Esophagus mucosa (tissue), 1 donor: ENCODE results near the gene VMP1. TPM values are rescaled to one million over a fixed set of nuclear protein-coding genes. Genes with fewer than 3 reads are reported as not detected.
"Not testable (repeated sequence)": the region's sequence is repeated elsewhere in the genome, so short reads cannot be mapped to it uniquely, and the experiment has no call there.

Source experiments
- ATAC-seq: fragments of 200-7000 bp; cut with Tn5 transposase; one replicate; pipeline ENCODE4 v1.9.1; 2020
- total RNA-seq: library from RNA; stranded (reverse); gene quantifications from one replicate; pipeline ENCODE4 v1.2.4, GENCODE V29; 2023
- donor health status: DM: yes; HTN: yes; CAD: no.

The VMP1 gene
- total RNA-seq, 1 donor from 2014 or later, result 133 TPM

DNA sequence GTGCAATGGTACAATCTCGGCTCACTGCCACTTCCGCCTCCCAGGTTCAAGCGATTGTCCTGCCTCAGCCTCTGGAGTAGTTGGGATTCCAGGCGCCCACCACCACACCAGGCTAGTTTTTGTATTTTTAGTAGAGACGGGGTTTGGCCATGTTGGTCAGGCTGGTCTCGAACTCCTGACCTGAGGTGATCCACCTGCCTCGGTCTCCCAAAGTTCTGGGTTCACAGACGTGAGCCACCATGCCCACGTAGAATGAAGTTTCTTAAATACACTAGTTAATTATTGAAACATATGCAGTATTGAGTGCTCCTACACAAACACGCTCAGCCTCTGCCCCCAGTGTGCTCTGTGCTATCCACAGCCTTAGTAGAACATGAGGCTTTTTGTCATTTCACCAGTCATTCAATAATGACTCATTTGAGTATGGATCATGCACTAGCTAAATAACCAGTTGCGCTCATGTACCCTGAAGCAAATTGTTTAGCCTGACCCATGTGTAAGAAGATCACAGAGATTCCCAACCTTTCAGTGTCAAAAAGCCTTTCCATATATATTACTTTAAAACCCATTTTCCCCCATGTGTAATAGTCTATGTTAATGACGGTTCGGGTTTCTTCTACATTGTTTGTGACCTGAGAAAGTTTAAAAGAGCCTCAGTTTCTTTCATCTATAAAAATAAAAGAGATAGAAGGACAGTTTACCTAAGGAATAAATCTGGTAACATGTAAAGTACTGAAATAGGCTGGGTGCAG, 135.6 kb downstream of the VMP1 start:
- peak; percentile 56 for ATAC-seq

DNA sequence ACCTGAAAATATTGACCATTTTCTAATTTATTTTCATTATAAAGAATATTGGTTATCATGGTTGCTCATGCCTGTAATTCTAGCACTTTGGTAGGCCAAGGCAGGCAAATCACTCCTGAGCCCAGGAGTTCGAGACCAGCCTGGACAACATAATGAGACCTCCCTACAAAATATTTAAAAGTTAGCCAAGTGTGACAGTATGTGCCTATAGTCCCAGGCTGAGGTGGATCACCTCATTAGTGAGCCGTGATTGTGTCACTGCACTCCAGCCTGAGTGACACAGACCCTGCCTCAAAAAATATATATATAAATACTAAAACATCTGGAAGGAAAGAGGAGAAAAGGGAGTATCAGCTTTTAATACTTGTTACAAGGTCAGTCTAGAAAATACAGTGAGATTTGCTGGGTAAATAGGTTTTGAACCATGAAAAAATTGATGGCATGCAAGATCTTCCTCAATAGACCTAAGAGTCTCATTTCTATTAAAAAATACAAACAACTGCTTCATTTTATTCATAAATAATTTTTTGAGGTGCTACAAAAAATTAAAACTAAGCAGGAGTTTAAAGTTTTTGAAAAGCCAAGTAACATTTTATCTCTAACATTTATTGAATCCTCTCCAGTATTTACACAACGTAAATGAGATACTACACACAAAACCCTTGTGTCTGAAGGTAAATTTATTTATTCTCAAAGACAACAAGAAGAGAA, 137.6 kb downstream of the VMP1 start:
- ATAC-seq, result no peak

DNA sequence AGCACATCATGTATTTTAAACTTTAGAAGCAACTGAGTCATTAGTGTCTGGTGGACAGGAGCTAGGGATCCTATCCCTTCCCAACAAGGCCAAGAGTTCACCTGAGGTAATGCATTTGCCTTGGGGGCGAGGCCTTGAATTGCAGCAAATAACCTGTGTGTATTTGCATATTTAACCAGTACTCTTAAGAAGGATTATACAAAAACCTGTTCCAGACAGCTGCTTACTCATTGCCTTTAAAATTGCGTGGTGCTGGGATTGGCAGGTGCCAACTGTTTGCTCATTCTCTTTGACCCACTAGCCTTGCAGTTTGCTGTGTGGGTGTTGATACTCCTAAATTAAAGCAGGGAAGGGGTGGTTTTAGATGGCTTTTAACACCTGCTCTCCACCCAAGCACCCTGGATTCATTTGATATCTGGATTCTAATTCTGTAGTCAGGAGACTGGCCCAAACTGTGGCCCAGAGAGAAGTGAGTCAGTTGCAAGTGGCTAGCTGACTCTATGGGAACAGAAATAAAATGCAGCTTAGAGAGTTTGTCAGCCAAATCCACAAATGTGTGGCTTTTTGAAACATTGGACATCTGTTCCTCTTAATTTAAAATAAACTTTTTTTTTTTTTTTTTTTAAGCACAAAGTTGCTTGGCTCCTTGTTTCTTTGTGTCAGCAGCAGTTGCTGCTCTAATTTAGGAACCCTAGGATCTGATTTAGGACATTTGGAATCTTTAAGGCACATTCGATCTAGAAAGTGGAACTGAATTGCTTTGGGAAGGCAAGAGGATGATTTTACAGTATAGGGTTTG, 138.3 kb downstream of the VMP1 start:
- ATAC-seq, result peak; percentile 51

GRCh38 chr17:59846394-59847165, 139.1 kb downstream of the VMP1 start:
- peak; percentile 56 for ATAC-seq

- no peak for ATAC-seq
Measured at GRCh38 chr17:59848385-59848668, 140.9 kb downstream of the VMP1 start.

- ATAC-seq, result no peak
Measured at GRCh38 chr17:59848778-59849177, 141.3 kb downstream of the VMP1 start.

DNA sequence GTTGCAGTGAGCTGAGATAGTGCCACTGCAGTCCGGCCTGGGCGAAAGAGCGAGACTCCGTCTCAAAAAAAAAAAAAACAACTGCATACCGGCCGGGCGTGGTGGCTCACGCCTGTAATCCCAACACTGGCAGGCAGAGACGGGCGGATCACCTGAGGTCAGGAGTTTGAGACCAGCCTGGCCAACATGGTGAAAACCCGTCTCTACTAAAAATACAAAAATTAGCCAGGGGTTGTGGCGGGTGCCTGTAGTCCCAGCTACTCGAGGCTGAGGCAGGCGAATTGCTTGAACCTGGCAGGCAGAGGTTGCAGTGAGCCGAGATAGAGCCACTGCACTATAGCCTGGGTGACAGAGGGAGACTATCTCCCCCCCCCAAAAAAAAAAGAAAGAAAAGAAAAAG, 142.9 kb downstream of the VMP1 start:
- ATAC-seq, result not testable (repeated sequence)

DNA sequence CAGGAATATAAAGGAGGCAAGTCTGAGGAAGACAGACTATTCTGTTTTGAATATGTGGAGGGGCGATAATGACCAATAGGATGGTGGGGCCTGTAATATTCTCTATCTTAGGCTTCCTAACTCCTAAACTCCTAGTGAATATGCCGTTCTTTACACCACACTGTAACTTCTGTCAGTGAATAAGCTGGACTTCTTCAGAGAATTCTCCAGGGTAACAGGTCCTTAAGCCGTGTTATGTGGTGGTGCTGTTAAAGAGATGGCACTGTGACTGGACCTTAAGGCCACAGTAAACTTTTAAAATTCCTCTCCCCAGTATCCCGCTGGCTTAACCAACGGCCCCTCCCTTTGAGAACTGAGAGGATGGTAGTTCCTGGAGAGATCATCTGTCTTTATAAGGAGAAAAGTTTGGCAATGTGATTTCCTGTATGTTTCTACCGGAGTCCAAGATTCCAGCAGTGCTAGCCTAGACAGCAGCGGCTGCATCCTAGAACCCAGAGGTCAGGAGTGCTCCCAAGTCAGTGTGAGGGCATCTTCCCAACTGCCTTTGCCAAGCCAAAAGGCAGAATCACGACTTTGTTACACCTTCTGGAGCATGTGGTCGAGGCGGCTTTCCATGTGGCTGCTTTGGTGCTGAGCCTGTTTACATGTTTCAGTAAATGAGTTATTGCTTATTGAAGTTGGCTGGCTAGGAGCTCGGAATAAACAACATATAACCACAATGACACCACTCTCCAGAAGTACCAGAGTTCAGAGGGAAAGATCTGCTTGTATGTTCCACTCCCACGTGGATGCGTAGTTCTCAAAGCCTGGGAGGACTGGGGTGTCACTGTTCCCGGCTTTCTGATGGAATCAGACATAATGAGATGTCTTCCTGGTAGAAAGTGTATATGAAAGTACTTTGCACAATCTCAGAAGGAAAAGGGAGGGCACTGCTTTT, 144.3 kb downstream of the VMP1 start:
- ATAC-seq, result no peak

- not testable (repeated sequence) for ATAC-seq
Measured at GRCh38 chr17:59852847-59853167, 145.4 kb downstream of the VMP1 start.

DNA sequence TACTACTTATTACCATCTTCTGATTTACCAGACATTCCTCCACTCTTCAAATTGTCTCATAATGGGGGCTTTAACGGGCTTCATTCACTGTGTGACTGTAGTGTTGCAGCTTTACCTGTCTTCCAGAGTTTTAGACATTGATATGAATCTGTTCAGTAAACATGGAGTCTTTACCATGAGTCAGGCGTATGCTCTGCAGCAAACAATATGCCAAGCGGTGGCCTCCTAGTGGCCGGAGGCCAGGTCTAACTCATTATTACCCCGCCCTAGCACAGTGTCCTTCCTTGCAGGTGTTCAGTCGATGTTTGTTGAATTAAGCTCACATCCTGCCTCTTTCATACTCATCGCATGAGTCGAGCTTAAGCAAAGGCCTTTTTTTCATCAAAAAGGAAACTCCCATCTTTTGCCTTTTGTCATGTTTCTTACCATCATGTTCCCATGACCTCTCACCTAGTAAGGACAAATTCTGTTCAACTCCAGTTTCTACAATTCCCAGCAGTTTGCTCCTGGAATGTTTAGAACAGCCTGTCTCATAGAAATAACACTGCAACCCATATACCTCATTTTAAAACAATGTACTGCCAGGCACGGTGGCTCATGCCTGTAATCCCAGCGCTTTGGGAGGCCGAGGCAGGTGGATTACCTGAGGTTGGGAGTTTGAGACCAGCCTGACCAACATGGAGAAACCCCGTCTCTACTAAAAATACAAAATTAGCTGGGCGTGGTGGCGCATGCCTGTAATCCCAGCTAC, 145.9 kb downstream of the VMP1 start:
- peak; percentile 91 for ATAC-seq

DNA sequence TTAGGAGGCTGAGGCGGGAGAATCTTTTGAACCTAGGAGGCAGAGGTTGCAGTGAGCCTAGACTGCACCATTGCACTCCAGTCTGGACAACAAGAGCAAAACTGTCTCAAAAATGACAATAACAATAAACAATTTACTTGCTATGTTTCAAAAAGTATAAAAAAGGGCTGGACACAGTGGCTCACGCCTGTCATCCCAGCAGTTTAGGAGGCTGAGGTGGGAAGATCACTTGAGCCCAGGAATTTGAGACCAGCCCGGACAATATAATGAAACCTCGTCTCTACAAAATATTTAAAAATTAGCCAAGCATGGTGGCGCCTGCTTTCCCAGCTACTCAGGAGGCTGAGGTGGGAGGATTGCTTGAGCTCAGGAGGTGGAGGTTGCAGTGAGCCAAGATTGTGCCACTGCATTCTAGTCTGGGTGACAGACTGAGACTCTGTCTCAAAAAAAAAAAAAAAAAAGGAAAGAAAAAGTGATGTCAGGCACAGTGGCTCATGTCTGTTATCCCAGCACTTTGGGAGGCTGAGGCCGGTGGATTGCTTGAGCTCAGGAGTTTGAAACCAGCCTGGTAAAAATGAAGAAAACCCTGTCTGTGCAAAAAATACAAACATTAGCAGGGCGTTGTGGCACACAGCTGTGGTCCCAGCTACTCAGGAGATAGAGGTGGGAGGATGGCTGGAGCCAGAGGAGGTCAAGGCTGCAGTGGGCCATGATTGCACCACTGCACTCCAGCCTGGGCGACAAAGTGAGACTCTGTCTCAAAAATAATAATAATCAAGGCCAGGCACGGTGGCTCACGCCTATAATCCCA, 146.7 kb downstream of the VMP1 start:
- ATAC-seq, result not testable (repeated sequence)

- ATAC-seq, result peak; percentile 6
Measured at GRCh38 chr17:59856859-59857794, 149.7 kb downstream of the VMP1 start.

- ATAC-seq, result no peak
Measured at GRCh38 chr17:59858167-59858816, 150.8 kb downstream of the VMP1 start.

- no peak for ATAC-seq
Measured at GRCh38 chr17:59858932-59859331, 151.5 kb downstream of the VMP1 start.

DNA sequence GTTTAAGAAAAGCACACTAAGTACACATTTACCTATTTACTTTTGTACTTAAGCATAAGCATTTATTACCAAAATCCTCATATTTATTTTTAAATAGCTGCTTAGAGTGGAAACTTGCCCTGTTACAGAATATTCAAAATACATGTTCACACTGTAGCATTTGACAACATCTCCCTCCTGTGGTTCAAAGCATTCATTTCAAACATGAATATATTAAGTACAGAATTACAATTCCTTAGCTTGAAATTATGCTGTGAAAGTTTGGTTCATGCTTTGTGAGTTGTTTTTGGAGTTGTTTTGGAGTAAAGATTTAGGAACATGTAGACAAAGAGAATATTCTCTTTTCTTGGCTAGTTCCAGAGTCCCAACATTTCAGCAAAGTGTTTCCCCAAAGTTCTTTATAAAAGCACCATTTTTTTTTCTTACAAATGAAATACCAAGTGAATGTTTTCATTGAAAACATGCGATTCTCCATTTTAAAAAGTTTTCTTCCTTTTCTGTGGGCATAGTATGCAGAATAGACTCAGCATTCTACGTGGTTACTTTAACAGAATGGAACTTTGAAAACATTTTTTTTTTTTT, 152.1 kb downstream of the VMP1 start:
- ATAC-seq, result peak; percentile 64

- ATAC-seq, result no peak
Measured at GRCh38 chr17:59863616-59864015, 156.2 kb downstream of the VMP1 start.

DNA sequence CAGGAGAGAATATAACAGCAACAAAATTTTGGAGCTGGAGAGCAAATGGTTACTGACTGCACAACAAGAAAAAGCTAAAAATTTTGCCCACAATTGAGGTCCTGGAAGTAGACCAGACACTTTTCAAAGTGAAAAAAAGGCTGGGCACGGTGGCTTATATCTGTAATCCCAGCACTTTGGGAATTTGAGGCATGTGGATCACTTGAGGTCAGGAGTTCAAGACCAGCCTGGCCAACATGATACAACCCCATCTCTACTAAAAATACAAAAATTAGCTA, 162.4 kb downstream of the VMP1 start:
- no peak for ATAC-seq

DNA sequence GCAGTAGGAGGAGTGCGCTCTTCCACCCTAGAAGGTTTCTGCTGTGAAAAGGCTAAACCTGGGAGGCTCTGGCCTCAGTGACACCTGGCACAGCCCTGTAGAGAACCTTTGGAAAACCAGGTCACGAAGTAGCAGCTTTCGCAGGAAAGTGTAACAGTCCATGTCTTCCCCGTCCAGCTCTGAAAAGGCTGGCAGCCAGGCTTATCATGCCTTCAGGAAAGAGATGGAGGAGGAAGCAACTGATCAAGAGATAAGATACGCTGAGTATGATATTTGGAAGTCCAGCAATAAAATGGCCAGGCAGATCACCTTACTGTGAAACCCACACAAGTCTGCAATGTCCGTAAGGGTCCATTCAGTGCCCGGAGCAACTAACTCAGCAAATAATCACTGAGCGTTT, 163.0 kb downstream of the VMP1 start:
- no peak for ATAC-seq
